ENCODE data around the gene TFDP3. TPM values are rescaled to one million over a fixed set of nuclear protein-coding genes. Genes with fewer than 3 reads are reported as not detected.

TFDP3 gene
- total RNA-seq, 2 experiments from 2014 or later: not detected

DNA sequence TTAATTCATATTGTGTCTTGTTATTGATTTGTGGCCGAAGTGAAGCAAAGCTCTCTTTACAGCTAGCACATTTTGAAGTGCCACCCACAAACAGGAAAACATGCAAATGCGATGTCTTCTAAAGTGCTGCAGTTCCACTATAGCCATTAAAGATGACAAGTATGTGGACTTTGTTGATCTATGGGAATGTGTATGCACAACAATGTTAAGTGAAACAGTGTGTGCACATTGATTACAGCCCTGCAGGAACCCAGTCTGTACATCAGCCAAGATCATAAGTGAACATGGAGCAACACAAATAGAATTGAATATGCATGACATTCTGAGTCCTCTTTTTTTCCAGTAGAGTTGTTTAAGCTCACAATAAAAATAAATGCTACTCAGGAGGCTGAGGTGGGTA is 43.0 kb downstream of the TFDP3 start:
- no peak overlapping the region for H3K4me3 Mint-ChIP-seq
- no peaks in the 10 kb centered on the region for H3K9me3 Mint-ChIP-seq (ENCODE audit: low read depth)
- ATAC-seq: no peak
- no peaks in the 10 kb centered on the region for H3K4me1 Mint-ChIP-seq
- H3K27ac Mint-ChIP-seq: no peak overlapping the region
- CTCF ChIA-PET: no interaction called here
- no peaks in the 10 kb centered on the region for H3K27me3 Mint-ChIP-seq
- DNase-seq: no peak
- H3K36me3 Mint-ChIP-seq: no peaks in the 10 kb centered on the region

DNA sequence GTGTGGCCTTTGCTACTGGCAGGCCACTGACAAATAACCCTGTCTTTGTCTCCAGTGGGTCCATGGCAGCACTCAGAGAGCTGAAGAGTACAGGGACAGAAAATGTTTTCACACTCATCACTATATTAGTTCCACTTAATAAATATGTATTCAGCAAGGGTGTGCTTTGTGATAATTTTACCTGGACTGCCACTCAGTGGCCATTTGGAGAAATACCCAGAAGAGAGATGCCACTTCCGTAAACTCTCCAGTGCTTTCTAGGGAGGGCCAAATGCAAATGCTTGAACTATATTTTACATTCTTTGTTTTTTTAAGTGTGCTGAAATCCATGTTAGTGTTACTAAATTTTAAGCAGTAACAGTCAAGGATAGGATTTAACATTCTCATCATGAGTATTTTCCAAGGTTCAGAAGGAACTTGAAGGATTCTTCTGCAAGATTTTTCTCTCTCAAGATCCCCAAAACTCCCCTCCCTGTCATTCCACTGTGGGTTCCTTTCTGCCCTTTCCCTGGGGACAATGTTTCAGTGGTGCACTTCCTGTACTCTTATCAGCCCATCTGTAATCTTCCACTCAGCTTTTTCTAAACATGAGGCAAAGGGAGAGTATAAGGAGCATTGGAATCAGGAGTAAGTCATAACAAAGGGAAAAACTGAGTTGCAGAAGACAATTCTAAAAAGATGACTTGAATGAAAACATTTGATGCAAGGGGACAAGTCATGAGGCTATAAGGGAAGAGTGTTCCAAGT is 46.0 kb downstream of the TFDP3 start:
- H3K4me1 Mint-ChIP-seq: no peaks in the 10 kb centered on the region
- CTCF ChIA-PET: no interaction called here
- no peak overlapping the region for H3K27ac Mint-ChIP-seq
- no peak overlapping the region for H3K4me3 Mint-ChIP-seq
- H3K27me3 Mint-ChIP-seq: no peaks in the 10 kb centered on the region
- no peak for DNase-seq
- no peak for ATAC-seq
- no peaks in the 10 kb centered on the region for H3K36me3 Mint-ChIP-seq
- H3K9me3 Mint-ChIP-seq (ENCODE audit: low read depth): no peaks in the 10 kb centered on the region

Other genes starting within 250 kb of the TFDP3 start
- not detected for gene USP26, start 121.2 kb downstream of the TFDP3 start, total RNA-seq
- not detected for gene GPC4, start 197.1 kb upstream of the TFDP3 start, total RNA-seq